ENCODE data around the gene SLC22A13. TPM values are rescaled to one million over a fixed set of nuclear protein-coding genes. Genes with fewer than 3 reads are reported as not detected.

The SLC22A13 gene
- total and polyA plus RNA-seq, 2 of the 4 experiments (the other 2 are of a cell fraction) = under 0.01 to 0.22 TPM

GRCh38 chr3:38283810-38284755 lies 18.5 kb downstream of the SLC22A13 start:
- Histone ChIP-seq H2BK5ac (ENCODE audit: low read depth, low read length, poor library complexity, severe bottlenecking) (no peak overlapping the region), H3K27me3 (ENCODE audit: control insufficient read depth, insufficient read depth, low read length) (no peaks in the 10 kb centered on the region), H3K18ac (ENCODE audit: low read depth, low read length) (no peak overlapping the region), H3K14ac (replicated peaks; ENCODE audit: low read depth, low read length) (no peak overlapping the region), H2BK120ac (ENCODE audit: low read depth, low read length) (no peak overlapping the region), H3K79me1 (ENCODE audit: low read depth in 1 of 2, low read length in 2 of 2) (no peaks in the 10 kb centered on the region), H3K9me3 (ENCODE audit: control insufficient read depth, insufficient read depth, low read length) (no peaks in the 10 kb centered on the region), H2BK15ac (ENCODE audit: low read depth, low read length) (no peak overlapping the region), H3K36me3 (ENCODE audit: control insufficient read depth, insufficient read depth, low read length) (no peaks in the 10 kb centered on the region), H4K20me1 (ENCODE audit: insufficient read depth, low read length) (no peaks in the 10 kb centered on the region), H3K4ac (ENCODE audit: low read depth, low read length) (no peak overlapping the region), H4K5ac (ENCODE audit: low read depth, low read length) (no peak overlapping the region), H3K4me3 (ENCODE audit: insufficient read depth, low read depth, low read length) (no peak overlapping the region), H2BK20ac (ENCODE audit: low read depth, low read length) (no peak overlapping the region), H4K91ac (ENCODE audit: insufficient read depth, low read depth, low read length) (no peak overlapping the region), H3K4me2 (ENCODE audit: low read depth, low read length) (no peak overlapping the region), H3K9ac (ENCODE audit: low read depth, low read length) (no peak overlapping the region), H3K4me1 (ENCODE audit: control insufficient read depth, insufficient read depth, low read length) (no peaks in the 10 kb centered on the region), H2AK9ac (replicated peaks; ENCODE audit: low read depth, low read length, poor library complexity) (no peak overlapping the region), H3K9me1 (ENCODE audit: insufficient read depth, low read length) (0 out of 2 replicates have a peak, but pooled peaks cover under 1% of the 10 kb centered on the region), H3K56ac (ENCODE audit: extremely low read depth, insufficient read depth, low read length) (no peak overlapping the region), H3K27ac (ENCODE audit: insufficient read depth, low read length) (no peak overlapping the region), H2AFZ (replicated peaks; ENCODE audit: low read length, poor library complexity) (no peak overlapping the region), H4K8ac (ENCODE audit: low read depth in 2 of 2, low read length in 2 of 2) (no peak overlapping the region), H3K23ac (ENCODE audit: low read depth, low read length) (no peak overlapping the region), H2AK5ac (ENCODE audit: low read depth, low read length) (no peak overlapping the region)
- DNase-seq (peak; percentile 53), ATAC-seq (ENCODE audit: low read depth) (peak; percentile 70)
- intact Hi-C loops (cut with micrococcal nuclease) = no loop called here
- no TSS peak for BruUV-seq (replicated peaks)
- no CpG with 5 or more reads among the region's 16 CpGs for WGBS, 2 experiments (ENCODE audit: extremely low coverage in 2 of 2, insufficient read length in 1 of 2)
- dilution Hi-C loops (cut with HindIII; ENCODE audit: low sequenced_read_pairs, unreplicated experiment) = no loop called here
- ChIA-PET CTCF (interaction anchor here (0.6 kb wide), 1 partner anchor 22 kb away, joined by 3 read pairs; no protein-coding TSS in a partner anchor), POLR2A (ENCODE audit: unreplicated experiment) (no interaction called here)
- in situ Hi-C loops (cut with MboI; ENCODE audit: low sequenced_read_pairs) = no loop called here
- TF ChIP-seq NFE2L2 (IDR thresholded peaks at IDR 0.05; ENCODE audit: low read depth, low read length) (no peak), MAZ (IDR thresholded peaks at IDR 0.05; ENCODE audit: borderline replicate concordance, low read depth, low read length) (no peak), MAFK (IDR thresholded peaks at IDR 0.05; ENCODE audit: low read depth, low read length) (no peak), CHD1 (IDR thresholded peaks at IDR 0.05; ENCODE audit: low read depth, low read length) (no peak), SMC3 (IDR thresholded peaks at IDR 0.05; ENCODE audit: low read depth, low read length) (no peak), RAD21 (IDR thresholded peaks at IDR 0.05; ENCODE audit: low read length) (no peak), POLR2A (IDR thresholded peaks at IDR 0.05; ENCODE audit: low read depth, low read length) (no peak), CTCF (conservative IDR thresholded peaks at IDR 0.05; ENCODE audit: low read depth, low read length) (no peak), BHLHE40 (IDR thresholded peaks at IDR 0.05; ENCODE audit: low read depth, low read length) (no peak), RCOR1 (IDR thresholded peaks at IDR 0.05; ENCODE audit: insufficient replicate concordance, low read length) (no peak)
- TF ChIP-seq, protein P1, sequence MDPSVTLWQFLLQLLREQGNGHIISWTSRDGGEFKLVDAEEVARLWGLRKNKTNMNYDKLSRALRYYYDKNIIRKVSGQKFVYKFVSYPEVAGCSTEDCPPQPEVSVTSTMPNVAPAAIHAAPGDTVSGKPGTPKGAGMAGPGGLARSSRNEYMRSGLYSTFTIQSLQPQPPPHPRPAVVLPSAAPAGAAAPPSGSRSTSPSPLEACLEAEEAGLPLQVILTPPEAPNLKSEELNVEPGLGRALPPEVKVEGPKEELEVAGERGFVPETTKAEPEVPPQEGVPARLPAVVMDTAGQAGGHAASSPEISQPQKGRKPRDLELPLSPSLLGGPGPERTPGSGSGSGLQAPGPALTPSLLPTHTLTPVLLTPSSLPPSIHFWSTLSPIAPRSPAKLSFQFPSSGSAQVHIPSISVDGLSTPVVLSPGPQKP (IDR thresholded peaks at IDR 0.05; ENCODE audit: borderline replicate concordance, low read depth, low read length) = no peak

Data from IMR-90 (cell line).